ENCODE data around the gene MYO10.
"Not testable (repeated sequence)": the region's sequence is repeated elsewhere in the genome, so short reads cannot be mapped to it uniquely, and the experiment has no call there.

The MYO10 gene

GRCh38 chr5:16740066-16740810, 195.8 kb downstream of the MYO10 start:
- DNase-seq (ENCODE audit: low read depth): no peak

- DNase-seq (ENCODE audit: low read depth): not testable (repeated sequence)
Observed at GRCh38 chr5:16738393-16738792, 197.7 kb downstream of the MYO10 start.

GRCh38 chr5:16737620-16738364, 198.3 kb downstream of the MYO10 start:
- DNase-seq (ENCODE audit: low read depth): no peak

GRCh38 chr5:16737209-16737608, 198.9 kb downstream of the MYO10 start:
- DNase-seq (ENCODE audit: low read depth): no peak

GRCh38 chr5:16736158-16736995, 199.7 kb downstream of the MYO10 start:
- no peak for DNase-seq (ENCODE audit: low read depth)

- DNase-seq (ENCODE audit: low read depth): no peak
Observed at GRCh38 chr5:16735101-16736060, 200.7 kb downstream of the MYO10 start.

GRCh38 chr5:16733331-16734006, 202.6 kb downstream of the MYO10 start:
- DNase-seq (ENCODE audit: low read depth): no peak

- DNase-seq (ENCODE audit: low read depth): no peak
Observed at GRCh38 chr5:16732356-16732755, 203.7 kb downstream of the MYO10 start.

- DNase-seq (ENCODE audit: low read depth): no peak
Observed at GRCh38 chr5:16727755-16728325, 208.2 kb downstream of the MYO10 start.

- no peak for DNase-seq (ENCODE audit: low read depth)
Observed at GRCh38 chr5:16726538-16726946, 209.5 kb downstream of the MYO10 start.

- no peak for DNase-seq (ENCODE audit: low read depth)
Observed at GRCh38 chr5:16725575-16725974, 210.5 kb downstream of the MYO10 start.

- no peak for DNase-seq (ENCODE audit: low read depth)
Observed at GRCh38 chr5:16723821-16724220, 212.3 kb downstream of the MYO10 start.

- DNase-seq (ENCODE audit: low read depth): no peak
Observed at GRCh38 chr5:16722097-16722495, 214.0 kb downstream of the MYO10 start.

- DNase-seq (ENCODE audit: low read depth): no peak
Observed at GRCh38 chr5:16721151-16722096, 214.7 kb downstream of the MYO10 start.

- not testable (repeated sequence) for DNase-seq (ENCODE audit: low read depth)
Observed at GRCh38 chr5:16718036-16718435, 218.1 kb downstream of the MYO10 start.

- no peak for DNase-seq (ENCODE audit: low read depth)
Observed at GRCh38 chr5:16713386-16713928, 222.6 kb downstream of the MYO10 start.

GRCh38 chr5:16712620-16713019, 223.5 kb downstream of the MYO10 start:
- no peak for DNase-seq (ENCODE audit: low read depth)

GRCh38 chr5:16712178-16712577, 223.9 kb downstream of the MYO10 start:
- DNase-seq (ENCODE audit: low read depth): no peak
